CD4-positive, alpha-beta T cell (primary cell): ENCODE results near the gene GPR143. TPM values are rescaled to one million over a fixed set of nuclear protein-coding genes. Genes with fewer than 3 reads are reported as not detected.

ENCODE experiments used
- ATAC-seq: fragments of 200-7000 bp; cut with Tn5 transposase; one replicate; pipeline ENCODE4 v1.10.0; 2022; ENCODE audit warnings: mild to moderate bottlenecking; ENCODE audit not compliant: poor library complexity
- CTCF ChIA-PET: fragments of 350-600 bp; sonication (Branson Sonifier 250); formaldehyde crosslinking; loops from one replicate; lab custom pipeline; 2021; ENCODE audit warnings: antibody characterized with exemption, inconsistent platforms; lab: Charles Lee
- POLR2A ChIA-PET: fragments of 350-600 bp; sonication (Branson Sonifier 250); formaldehyde crosslinking; loops from one replicate; lab custom pipeline; 2021; ENCODE audit warnings: antibody characterized with exemption, inconsistent platforms; lab: Charles Lee
- DNase-seq, 14 experiments: peaks; one replicate each; pipeline ENCODE4 v3.0.0-alpha.2; 2013 to 2020; ENCODE audit warnings: mixed read lengths in 2 of 14
- H3K27ac ChIP-seq, 2 donors: one replicate each; pipeline versions ENCODE4 v1.5.1 to v1.7.0; 2013; ENCODE audit warnings: low read length in 2 of 2, low read depth in 1 of 2, mild to moderate bottlenecking in 1 of 2
- H3K27me3 ChIP-seq, 2 experiments: 1 replicate in 1 of 2; 2 replicates in 1 of 2; pipeline versions ENCODE4 v1.6.1 to v1.7.0; 2013; ENCODE audit warnings: low read length in 2 of 2, control low read depth in 1 of 2, mild to moderate bottlenecking in 1 of 2, moderate library complexity in 1 of 2; ENCODE audit not compliant: insufficient read depth in 2 of 2, control insufficient read depth in 1 of 2
- H3K36me3 ChIP-seq: one replicate; pipeline ENCODE4 v1.6.1; 2013; ENCODE audit warnings: low read length, control low read depth; ENCODE audit not compliant: insufficient read depth
- H3K4me1 ChIP-seq: one replicate; pipeline ENCODE4 v1.6.1; 2013; ENCODE audit warnings: low read length, control low read depth; ENCODE audit not compliant: insufficient read depth
- H3K4me3 ChIP-seq: one replicate; pipeline ENCODE4 v1.5.1; 2013; ENCODE audit warnings: mild to moderate bottlenecking, low read length, moderate library complexity
- H3K9me3 ChIP-seq, 2 experiments: 1 replicate in 1 of 2; 2 replicates in 1 of 2; pipeline versions ENCODE4 v1.6.1 to v1.7.0; 2013; ENCODE audit warnings: low read length in 2 of 2, mild to moderate bottlenecking in 2 of 2, control low read depth in 1 of 2, moderate library complexity in 1 of 2; ENCODE audit not compliant: control insufficient read depth in 1 of 2, insufficient read depth in 1 of 2
- H3K27ac Mint-ChIP-seq: one replicate; pipeline ENCODE4 v1.8.0; 2020; ENCODE audit warnings: mixed read lengths
- H3K27me3 Mint-ChIP-seq: one replicate; pipeline ENCODE4 v1.8.0; 2021; ENCODE audit warnings: mixed read lengths
- H3K36me3 Mint-ChIP-seq: one replicate; pipeline ENCODE4 v1.8.0; 2021; ENCODE audit warnings: low read depth, mixed read lengths
- H3K4me1 Mint-ChIP-seq: one replicate; pipeline ENCODE4 v1.8.0; 2021; ENCODE audit warnings: low read depth, mixed read lengths
- H3K4me3 Mint-ChIP-seq: one replicate; pipeline ENCODE4 v1.8.0; 2020; ENCODE audit warnings: mild to moderate bottlenecking, mixed read lengths
- H3K9me3 Mint-ChIP-seq: one replicate; pipeline ENCODE4 v1.8.0; 2020; ENCODE audit warnings: mixed read lengths
- intact Hi-C, 2 experiments: fragments of 100-400 bp; cut with DNase I in 1 of 2; cut with micrococcal nuclease in 1 of 2; formaldehyde crosslinking; loops; one replicate each; pipeline versions ENCODE4 v1.15.1 to v1.9.0; 2023 to 2025; cut with DNase I, micrococcal nuclease
- total RNA-seq, 174 experiments: library from RNA in 2 of 174; stranded (reverse) in 2 of 174; gene quantifications; one replicate each; pipeline ENCODE4 v1.2.3 and lab custom pipeline; 2021 to 2026
- TF ChIP-seq, protein P1 (sequence below): fragments of 200-600 bp; IDR thresholded peaks from one replicate; pipeline ENCODE4 v1.8.0; 2022; ENCODE audit warnings: antibody characterized with exemption, mild to moderate bottlenecking

GPR143 gene
- total RNA-seq, 2 experiments from 2014 or later, result not detected

DNA sequence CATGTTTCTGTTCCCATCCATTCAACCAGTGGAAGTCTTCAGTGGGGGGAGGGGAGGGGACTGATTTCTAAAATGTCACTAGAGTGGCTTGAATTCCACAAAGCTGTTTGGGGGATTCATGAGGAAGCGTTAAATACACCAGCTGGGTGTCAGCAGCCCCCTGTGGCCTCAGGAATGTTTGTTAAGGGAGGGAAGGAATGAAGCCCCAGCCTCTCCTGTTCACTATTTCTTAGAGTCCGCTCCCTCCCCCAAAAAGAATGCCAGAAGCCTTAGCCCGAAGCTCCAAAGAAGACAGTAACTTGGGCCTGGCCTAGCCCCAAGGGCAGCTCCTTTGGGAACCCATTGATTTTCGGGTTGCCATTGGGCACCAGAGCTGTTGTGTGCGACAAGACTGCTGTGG is 23.9 kb upstream of the GPR143 start:
- no peak for ATAC-seq

DNA sequence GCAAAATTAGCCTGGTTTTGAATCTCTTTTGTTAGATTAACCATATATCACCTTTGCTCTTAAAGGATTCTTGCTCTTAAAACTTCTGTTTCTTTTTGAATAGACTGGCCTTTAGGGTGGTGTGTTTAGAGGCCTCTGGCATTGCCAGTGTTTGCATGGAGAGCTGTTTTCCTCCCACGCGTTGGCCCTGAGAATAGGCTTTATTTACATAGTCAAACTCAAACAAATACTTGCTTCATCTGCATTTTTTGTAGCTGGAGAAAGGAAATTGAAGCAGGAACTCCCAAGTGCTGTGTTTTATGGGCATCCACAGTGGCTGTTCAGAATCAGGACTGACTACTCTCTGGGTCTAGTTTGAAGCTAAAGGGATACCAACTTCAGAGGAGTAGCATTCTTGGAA is 23.3 kb upstream of the GPR143 start:
- no peak overlapping the region for H3K27ac ChIP-seq
- intact Hi-C loops, result no loop called here
- ChIA-PET POLR2A (no interaction called here), CTCF (no interaction called here)
- H3K9me3 ChIP-seq, result no peaks in the 10 kb centered on the region
- Mint-ChIP-seq H3K27ac (no peak overlapping the region), H3K4me1 (no peaks in the 10 kb centered on the region), H3K4me3 (no peak overlapping the region), H3K9me3 (no peaks in the 10 kb centered on the region), H3K36me3 (no peaks in the 10 kb centered on the region), H3K27me3 (peaks cover 19% of the 10 kb centered on the region)
- H3K27me3 ChIP-seq, result peaks cover 15 to 27% of the 10 kb centered on the region in 2 experiments
- DNase-seq (no peak), ATAC-seq (no peak)
- H3K36me3 ChIP-seq, result no peaks in the 10 kb centered on the region
- H3K4me3 ChIP-seq, result no peak overlapping the region
- TF ChIP-seq, protein P1, sequence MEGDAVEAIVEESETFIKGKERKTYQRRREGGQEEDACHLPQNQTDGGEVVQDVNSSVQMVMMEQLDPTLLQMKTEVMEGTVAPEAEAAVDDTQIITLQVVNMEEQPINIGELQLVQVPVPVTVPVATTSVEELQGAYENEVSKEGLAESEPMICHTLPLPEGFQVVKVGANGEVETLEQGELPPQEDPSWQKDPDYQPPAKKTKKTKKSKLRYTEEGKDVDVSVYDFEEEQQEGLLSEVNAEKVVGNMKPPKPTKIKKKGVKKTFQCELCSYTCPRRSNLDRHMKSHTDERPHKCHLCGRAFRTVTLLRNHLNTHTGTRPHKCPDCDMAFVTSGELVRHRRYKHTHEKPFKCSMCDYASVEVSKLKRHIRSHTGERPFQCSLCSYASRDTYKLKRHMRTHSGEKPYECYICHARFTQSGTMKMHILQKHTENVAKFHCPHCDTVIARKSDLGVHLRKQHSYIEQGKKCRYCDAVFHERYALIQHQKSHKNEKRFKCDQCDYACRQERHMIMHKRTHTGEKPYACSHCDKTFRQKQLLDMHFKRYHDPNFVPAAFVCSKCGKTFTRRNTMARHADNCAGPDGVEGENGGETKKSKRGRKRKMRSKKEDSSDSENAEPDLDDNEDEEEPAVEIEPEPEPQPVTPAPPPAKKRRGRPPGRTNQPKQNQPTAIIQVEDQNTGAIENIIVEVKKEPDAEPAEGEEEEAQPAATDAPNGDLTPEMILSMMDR, result no peak
- H3K4me1 ChIP-seq, result no peaks in the 10 kb centered on the region

More for the DNA sequence above, 23.9 kb upstream of the GPR143 start:
- Mint-ChIP-seq H3K27me3 (peaks cover 19% of the 10 kb centered on the region), H3K27ac (no peak overlapping the region), H3K4me3 (no peak overlapping the region), H3K4me1 (no peaks in the 10 kb centered on the region), H3K9me3 (no peaks in the 10 kb centered on the region), H3K36me3 (no peaks in the 10 kb centered on the region)
- H3K27me3 ChIP-seq, result peaks cover 15 to 25% of the 10 kb centered on the region in 2 experiments
- TF ChIP-seq, protein P1, result no peak
- H3K9me3 ChIP-seq, result no peaks in the 10 kb centered on the region
- no peak for DNase-seq
- no peak overlapping the region for H3K4me3 ChIP-seq
- ChIA-PET CTCF (no interaction called here), POLR2A (no interaction called here)
- intact Hi-C loops, result no loop called here
- H3K27ac ChIP-seq, result no peak overlapping the region
- no peaks in the 10 kb centered on the region for H3K4me1 ChIP-seq
- no peaks in the 10 kb centered on the region for H3K36me3 ChIP-seq

DNA sequence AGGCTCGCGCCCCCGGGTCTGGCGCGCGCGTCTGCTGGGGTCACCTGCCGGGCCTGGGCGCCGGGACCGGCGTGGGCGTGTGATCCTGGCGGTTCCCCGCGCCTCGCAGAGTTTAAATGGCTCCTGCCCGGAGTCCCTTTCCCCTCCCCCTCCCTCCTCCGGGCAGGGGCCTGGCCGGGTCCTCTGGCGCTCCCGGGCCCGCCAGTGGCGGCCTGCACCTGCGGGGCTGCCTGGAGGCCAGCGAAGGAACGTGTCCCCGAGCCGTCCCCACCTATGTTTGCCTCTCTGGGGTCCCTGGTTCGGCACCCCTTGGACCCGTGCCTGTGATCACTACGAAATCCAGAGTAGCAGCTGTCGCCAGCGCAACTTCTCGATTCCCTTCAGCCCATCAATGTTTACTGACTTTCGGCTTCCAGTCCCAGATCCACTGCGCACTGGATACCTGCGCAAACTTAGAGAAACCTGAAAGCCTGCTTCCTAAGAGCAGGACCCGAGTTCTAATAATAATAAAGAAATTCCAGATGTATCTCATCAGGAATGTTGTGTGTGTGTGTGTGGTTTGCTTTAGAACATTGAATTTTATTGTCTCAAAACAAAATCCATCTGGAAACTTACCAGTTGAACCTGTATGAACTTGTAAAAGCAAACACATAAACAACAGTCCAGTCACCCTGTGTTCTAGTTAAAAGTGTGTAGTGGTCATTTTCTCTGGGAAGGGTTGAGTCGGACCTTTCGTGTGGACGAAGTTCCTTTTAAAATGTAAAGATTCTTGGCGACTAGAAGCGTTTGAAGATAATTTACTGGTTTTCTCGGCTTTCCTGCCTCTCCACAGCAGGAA is 21.4 kb upstream of the GPR143 start:
- ChIA-PET CTCF (no interaction called here), POLR2A (interaction anchor here (0.7 kb wide), 1 partner anchor 11 kb away, joined by 4 read pairs; no protein-coding TSS in a partner anchor)
- no peaks in the 10 kb centered on the region for H3K4me1 Mint-ChIP-seq
- H3K9me3 Mint-ChIP-seq, result no peaks in the 10 kb centered on the region
- Histone ChIP-seq H3K27ac (no peak overlapping the region), H3K9me3 (no peaks in the 10 kb centered on the region), H3K4me1 (no peaks in the 10 kb centered on the region), H3K36me3 (no peaks in the 10 kb centered on the region), H3K4me3 (no peak overlapping the region), H3K27me3 (peaks cover 15 to 27% of the 10 kb centered on the region in 2 experiments)
- H3K27me3 Mint-ChIP-seq, result peaks cover 26% of the 10 kb centered on the region
- intact Hi-C loops, result no loop called here
- DNase-seq, result no peak
- no peak for ATAC-seq
- no peak overlapping the region for H3K4me3 Mint-ChIP-seq
- TF ChIP-seq, protein P1, result no peak
- no peaks in the 10 kb centered on the region for H3K36me3 Mint-ChIP-seq
- no peak overlapping the region for H3K27ac Mint-ChIP-seq
